HepG2 (cell line): ENCODE data around the gene FBXW8. TPM values are rescaled to one million over a fixed set of nuclear protein-coding genes. Genes with fewer than 3 reads are reported as not detected.

ENCODE experiments used
- ATAC-seq: fragments of 200-7000 bp; cut with Tn5 transposase; 3 replicates; pipeline ENCODE4 v1.9.1; 2020; ENCODE audit warnings: mild to moderate bottlenecking, moderate library complexity
- BruUV-seq: library from RNA; stranded (reverse); fragments of 400-500 nt; replicated peaks from 2 replicates; lab custom pipeline; 2021; lab: Mats Ljungman, UMichigan
- CTCF ChIA-PET: fragments of 300-600 bp; formaldehyde crosslinking; extraction: SDS; loops from one replicate; lab custom pipeline; 2021; ENCODE audit warnings: low total read pairs, inconsistent platforms, low intra/inter-chr PET ratio; lab: Yijun Ruan, JAX
- POLR2A ChIA-PET: fragments of 350-600 bp; sonication (Branson Sonifier 250); formaldehyde crosslinking; loops from one replicate; lab custom pipeline; 2020; ENCODE audit warnings: antibody characterized with exemption, inconsistent platforms; lab: Yijun Ruan, JAX
- DNase-seq: peaks from one replicate; pipeline ENCODE4 v3.0.0-alpha.2; 2015; ENCODE audit warnings: low spot score
- FAIRE-seq: peaks from 3 replicates; lab custom pipeline; 2011; peaks lifted over from hg19 to GRCh38; lab: Jason Lieb, UNC
- H2AFZ ChIP-seq: one replicate; pipeline ENCODE4 v1.6.1; 2011; ENCODE audit warnings: low read length, inconsistent platforms
- H3K27ac ChIP-seq: fragments of 300-600 bp; 3 replicates; pipeline ENCODE4 v1.8.0; 2011; ENCODE audit warnings: mixed run types, mild to moderate bottlenecking, mixed read lengths, low read length, inconsistent platforms; ENCODE audit not compliant: insufficient read depth; ENCODE audit errors: extremely low read length
- H3K27me3 ChIP-seq, 2 experiments: fragments of 200-600 bp in 1 of 2; 2 replicates in 1 of 2; 3 replicates in 1 of 2; pipeline versions ENCODE4 v1.6.0 to v1.8.0; 2011; ENCODE audit warnings: low read length in 2 of 2, mild to moderate bottlenecking in 2 of 2, moderate library complexity in 2 of 2, inconsistent platforms in 1 of 2; ENCODE audit not compliant: insufficient read depth in 2 of 2, control insufficient read depth in 1 of 2
- H3K36me3 ChIP-seq, 2 experiments: fragments of 200-600 bp in 1 of 2; replicated peaks in 1 of 2; 2 replicates in 1 of 2; 3 replicates in 1 of 2; pipeline versions ENCODE4 v1.5.1 to v1.8.0; 2011; ENCODE audit warnings: low read length in 2 of 2, inconsistent platforms in 1 of 2; ENCODE audit not compliant: insufficient read depth in 2 of 2, control insufficient read depth in 1 of 2
- H3K4me1 ChIP-seq: 2 replicates; pipeline ENCODE4 v1.5.1; 2012; ENCODE audit warnings: low read length, inconsistent platforms; ENCODE audit not compliant: insufficient read depth
- H3K4me2 ChIP-seq: 2 replicates; pipeline ENCODE4 v1.6.0; 2011; ENCODE audit warnings: low read depth, low read length, inconsistent platforms
- H3K4me3 ChIP-seq, 3 experiments: fragments of 200-600 bp in 1 of 3; sonication (generic), shearing (Covaris generic) in 1 of 3; replicated peaks in 1 of 3; 2 replicates each; pipeline ENCODE4 v1.5.1; 2011 to 2016; ENCODE audit warnings: low read length in 3 of 3, inconsistent platforms in 2 of 3, low read depth in 2 of 3, mild to moderate bottlenecking in 2 of 3, control low read depth in 1 of 3, mixed read lengths in 1 of 3; ENCODE audit not compliant: insufficient read depth in 1 of 3
- H3K79me2 ChIP-seq: one replicate; pipeline ENCODE4 v1.6.1; 2011; ENCODE audit warnings: low read length, inconsistent platforms; ENCODE audit not compliant: insufficient read depth
- H3K9ac ChIP-seq: 2 replicates; pipeline ENCODE4 v1.6.0; 2011; ENCODE audit warnings: mild to moderate bottlenecking, low read depth, low read length, inconsistent platforms; ENCODE audit not compliant: insufficient read depth
- H3K9me3 ChIP-seq: 2 replicates; pipeline ENCODE4 v1.5.1; 2012; ENCODE audit warnings: mild to moderate bottlenecking, low read length
- H4K20me1 ChIP-seq: 2 replicates; pipeline ENCODE4 v1.6.0; 2011; ENCODE audit warnings: inconsistent platforms, mild to moderate bottlenecking, low read length, moderate library complexity; ENCODE audit not compliant: insufficient read depth
- FOXA3 ChIP-seq: IDR thresholded peaks from 2 replicates; pipeline ENCODE4 v1.6.1; 2016; ENCODE audit warnings: missing genetic modification reagents, missing compliant biosample characterization
- KAT2B ChIP-seq: fragments of 150-350 bp; IDR thresholded peaks from 2 replicates; pipeline ENCODE4 v1.6.1; 2014; ENCODE audit warnings: low read depth, low read length, borderline replicate concordance
- MBNL3 ChIP-seq: fragments of 250-450 bp; sonication (Bioruptor Pico); conservative IDR thresholded peaks from 2 replicates; pipeline ENCODE4 v1.8.0; 2022; ENCODE audit warnings: mild to moderate bottlenecking, inconsistent platforms
- POLR2AphosphoS5 ChIP-seq: IDR thresholded peaks from 2 replicates; pipeline ENCODE4 v1.6.1; 2012; ENCODE audit warnings: low read depth, low read length
- SALL2 ChIP-seq: sonication (generic); formaldehyde crosslinking; IDR thresholded peaks from 2 replicates; pipeline ENCODE4 v1.8.1; 2023; ENCODE audit warnings: mild to moderate bottlenecking, missing genetic modification reagents, inconsistent platforms
- SOX6 ChIP-seq, 2 experiments: fragments of 450-650 bp in 1 of 2; sonication (generic) in 1 of 2; formaldehyde crosslinking in 1 of 2; IDR thresholded peaks; 2 replicates each; pipeline versions ENCODE4 v1.4.0 to v1.6.1; 2017 to 2020; ENCODE audit warnings: antibody characterized with exemption in 1 of 2, mild to moderate bottlenecking in 1 of 2, missing genetic modification reagents in 1 of 2
- TCF7 ChIP-seq: sonication (generic); IDR thresholded peaks from 2 replicates; pipeline ENCODE4 v1.6.1; 2016; ENCODE audit warnings: antibody characterized with exemption, low read depth
- U2AF1 ChIP-seq: fragments of 200-400 bp; formaldehyde crosslinking; optimal IDR thresholded peaks from 2 replicates; pipeline ENCODE3; 2017; ENCODE audit warnings: mild to moderate bottlenecking, low read depth, low read length
- ZBTB38 ChIP-seq: sonication (generic); formaldehyde crosslinking; IDR thresholded peaks from 2 replicates; pipeline ENCODE4 v1.5.1; 2020; ENCODE audit warnings: mild to moderate bottlenecking, missing genetic modification reagents
- ZNF205 ChIP-seq: IDR thresholded peaks from 2 replicates; pipeline ENCODE4 v1.6.1; 2018; ENCODE audit warnings: missing biosample characterization, missing genetic modification reagents
- ZNF850 ChIP-seq: sonication (generic); formaldehyde crosslinking; conservative IDR thresholded peaks from 2 replicates; pipeline ENCODE4 v1.9.0; 2021; ENCODE audit warnings: mild to moderate bottlenecking, missing genetic modification reagents
- ZNF878 ChIP-seq: sonication (generic); formaldehyde crosslinking; IDR thresholded peaks from 2 replicates; pipeline ENCODE4 v1.8.1; 2023; ENCODE audit warnings: mild to moderate bottlenecking, missing genetic modification reagents, moderate library complexity
- ZSCAN12 ChIP-seq: sonication (generic); formaldehyde crosslinking; IDR thresholded peaks from 2 replicates; pipeline ENCODE4 v1.9.0; 2021; ENCODE audit warnings: mild to moderate bottlenecking, missing genetic modification reagents
- WGBS: methylation state at CpG from one replicate; pipeline ENCODE4 v1.1.6; 2017; ENCODE audit warnings: low lambda C conversion rate; 5-methylcytosine and 5-hydroxymethylcytosine counted together
- in situ Hi-C: cut with HindIII; loops from 2 replicates; pipeline ENCODE4 v1.10.0; 2017; ENCODE audit warnings: low pct_unique_long_range_greater_than_20kb; ENCODE audit not compliant: extremely low pct_ligation_motif_present
- intact Hi-C: fragments of 100-400 bp; cut with micrococcal nuclease; formaldehyde crosslinking; loops from one replicate; pipeline ENCODE4 v1.10.0; 2022; ENCODE audit not compliant: unreplicated experiment
- polyA plus RNA-seq, 8 experiments: library from polyadenylated mRNA; depleted of rRNA in 3 of 8; stranded (reverse) in 7 of 8; unstranded in 1 of 8; fragments of >200 nt; fragmentation: Illumina TruSeq in 4 of 8; extraction: Trizol in 4 of 8; gene quantifications; 2 replicates each; pipeline versions ENCODE4 v1.2.1 to v1.2.3, GENCODE V29; 2011 to 2016; ENCODE audit warnings: low read depth in 4 of 8, missing spikeins in 1 of 8, mixed read lengths in 1 of 8; ENCODE audit not compliant: insufficient read depth in 1 of 8
- total RNA-seq, 5 experiments: library from RNA; depleted of rRNA; stranded (reverse); fragments of >200 nt; fragmentation: Illumina TruSeq; extraction: Trizol; gene quantifications; 2 replicates each; pipeline ENCODE4 v1.2.3, GENCODE V29; 2016; ENCODE audit warnings: low read depth in 1 of 5
- TF ChIP-seq, protein P1 (sequence below): sonication (generic); formaldehyde crosslinking; IDR thresholded peaks from 2 replicates; pipeline ENCODE4 v1.9.0; 2022; ENCODE audit warnings: missing genetic modification reagents, mild to moderate bottlenecking, borderline replicate concordance
- TF ChIP-seq, protein P2 (sequence below): sonication (generic); formaldehyde crosslinking; IDR thresholded peaks from one replicate; pipeline ENCODE4 v1.5.1; 2020; ENCODE audit warnings: mild to moderate bottlenecking, missing genetic modification reagents; ENCODE audit errors: not compliant biosample characterization

Gene FBXW8
- total and polyA plus RNA-seq, 2 of the 13 experiments (the other 11 are each of a cell fraction or from before 2014, with no cell fraction given), result 5.1 to 5.9 TPM

DNA sequence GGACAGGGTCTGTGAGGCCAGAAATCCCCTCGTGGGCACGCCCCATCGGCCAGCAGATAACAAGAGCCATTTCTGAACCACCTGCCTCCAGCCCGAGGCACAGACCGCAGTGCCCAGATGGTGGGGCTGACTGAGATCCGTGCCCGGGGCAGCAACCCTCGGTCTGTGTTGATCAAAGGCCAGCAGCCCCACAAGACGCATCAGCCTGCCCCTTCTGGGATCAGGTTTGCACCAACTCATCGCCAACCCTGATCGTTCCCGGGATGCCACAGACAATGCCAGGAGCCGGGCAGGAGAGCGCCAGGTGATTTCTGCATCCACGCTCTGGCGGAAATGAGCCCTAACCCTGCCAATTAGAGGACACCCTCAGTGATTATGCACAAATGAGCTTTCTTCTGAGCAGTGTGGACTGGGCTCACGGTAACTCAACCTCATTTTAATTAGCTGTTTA, 124.0 kb downstream of the FBXW8 start (continued):
- TF ChIP-seq, protein P1, sequence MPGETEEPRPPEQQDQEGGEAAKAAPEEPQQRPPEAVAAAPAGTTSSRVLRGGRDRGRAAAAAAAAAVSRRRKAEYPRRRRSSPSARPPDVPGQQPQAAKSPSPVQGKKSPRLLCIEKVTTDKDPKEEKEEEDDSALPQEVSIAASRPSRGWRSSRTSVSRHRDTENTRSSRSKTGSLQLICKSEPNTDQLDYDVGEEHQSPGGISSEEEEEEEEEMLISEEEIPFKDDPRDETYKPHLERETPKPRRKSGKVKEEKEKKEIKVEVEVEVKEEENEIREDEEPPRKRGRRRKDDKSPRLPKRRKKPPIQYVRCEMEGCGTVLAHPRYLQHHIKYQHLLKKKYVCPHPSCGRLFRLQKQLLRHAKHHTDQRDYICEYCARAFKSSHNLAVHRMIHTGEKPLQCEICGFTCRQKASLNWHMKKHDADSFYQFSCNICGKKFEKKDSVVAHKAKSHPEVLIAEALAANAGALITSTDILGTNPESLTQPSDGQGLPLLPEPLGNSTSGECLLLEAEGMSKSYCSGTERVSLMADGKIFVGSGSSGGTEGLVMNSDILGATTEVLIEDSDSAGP (CRISPR knock-in tag), result no peak
- no peak for TF ChIP-seq KAT2B

DNA sequence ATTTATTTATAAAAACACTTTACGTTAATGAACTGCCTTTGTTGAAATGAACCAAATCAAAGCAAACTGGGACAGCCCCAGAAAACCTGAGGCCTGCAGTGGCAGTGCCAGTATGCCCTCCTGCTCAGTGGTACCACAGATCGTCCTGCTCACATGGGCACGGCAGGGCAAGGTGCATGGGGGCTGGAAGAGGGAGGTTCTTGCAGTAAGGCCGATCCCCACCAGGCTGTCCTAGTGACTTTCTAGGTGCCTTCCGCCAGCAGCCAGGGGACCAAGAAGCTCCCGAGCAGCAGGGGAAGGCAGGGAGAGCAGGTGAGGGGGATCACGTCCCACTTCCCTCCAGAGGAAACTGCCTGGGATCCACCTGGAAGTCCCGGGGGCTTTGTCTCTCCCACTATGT, 124.5 kb downstream of the FBXW8 start:
- intact Hi-C loops, result no loop called here
- WGBS, result 93% methylated on average over 2 of the region's 8 CpGs
- Histone ChIP-seq H3K27ac (no peak overlapping the region), H3K36me3 (peaks cover 5 to 30% of the 10 kb centered on the region in 2 experiments; a peak in 4 of 5 replicates), H3K4me1 (0 out of 2 replicates have a peak, but pooled peaks cover 5% of the 10 kb centered on the region), H2AFZ (no peak overlapping the region), H3K27me3 (no peaks in the 10 kb centered on the region), H4K20me1 (no peaks in the 10 kb centered on the region), H3K9ac (no peak overlapping the region), H3K9me3 (no peaks in the 10 kb centered on the region), H3K4me2 (no peak overlapping the region), H3K79me2 (no peaks in the 10 kb centered on the region), H3K4me3 (no peak overlapping the region)
- in situ Hi-C loops, result no loop called here
- ATAC-seq (0 out of 3 replicates have a peak, but pooled peaks have one; percentile 8), FAIRE-seq (no peak), DNase-seq (no peak)
- BruUV-seq, result no TSS peak
- CTCF ChIA-PET, result no interaction called here
- POLR2A ChIA-PET, result no interaction called here
- TF ChIP-seq MBNL3 (CRISPR knock-in tag) (no peak), U2AF1 (no peak), FOXA3 (CRISPR knock-in tag) (no peak), SOX6 (IDR thresholded peaks at IDR 0.05) (no peak), SOX6 (CRISPR knock-in tag; IDR thresholded peaks at IDR 0.05) (no peak), ZBTB38 (CRISPR knock-in tag) (no peak), ZNF850 (CRISPR knock-in tag) (no peak), SALL2 (no peak), ZNF205 (CRISPR knock-in tag) (no peak), ZSCAN12 (CRISPR knock-in tag) (no peak), ZNF878 (CRISPR knock-in tag) (no peak), TCF7 (no peak), POLR2AphosphoS5 (no peak)
- TF ChIP-seq, protein P2, sequence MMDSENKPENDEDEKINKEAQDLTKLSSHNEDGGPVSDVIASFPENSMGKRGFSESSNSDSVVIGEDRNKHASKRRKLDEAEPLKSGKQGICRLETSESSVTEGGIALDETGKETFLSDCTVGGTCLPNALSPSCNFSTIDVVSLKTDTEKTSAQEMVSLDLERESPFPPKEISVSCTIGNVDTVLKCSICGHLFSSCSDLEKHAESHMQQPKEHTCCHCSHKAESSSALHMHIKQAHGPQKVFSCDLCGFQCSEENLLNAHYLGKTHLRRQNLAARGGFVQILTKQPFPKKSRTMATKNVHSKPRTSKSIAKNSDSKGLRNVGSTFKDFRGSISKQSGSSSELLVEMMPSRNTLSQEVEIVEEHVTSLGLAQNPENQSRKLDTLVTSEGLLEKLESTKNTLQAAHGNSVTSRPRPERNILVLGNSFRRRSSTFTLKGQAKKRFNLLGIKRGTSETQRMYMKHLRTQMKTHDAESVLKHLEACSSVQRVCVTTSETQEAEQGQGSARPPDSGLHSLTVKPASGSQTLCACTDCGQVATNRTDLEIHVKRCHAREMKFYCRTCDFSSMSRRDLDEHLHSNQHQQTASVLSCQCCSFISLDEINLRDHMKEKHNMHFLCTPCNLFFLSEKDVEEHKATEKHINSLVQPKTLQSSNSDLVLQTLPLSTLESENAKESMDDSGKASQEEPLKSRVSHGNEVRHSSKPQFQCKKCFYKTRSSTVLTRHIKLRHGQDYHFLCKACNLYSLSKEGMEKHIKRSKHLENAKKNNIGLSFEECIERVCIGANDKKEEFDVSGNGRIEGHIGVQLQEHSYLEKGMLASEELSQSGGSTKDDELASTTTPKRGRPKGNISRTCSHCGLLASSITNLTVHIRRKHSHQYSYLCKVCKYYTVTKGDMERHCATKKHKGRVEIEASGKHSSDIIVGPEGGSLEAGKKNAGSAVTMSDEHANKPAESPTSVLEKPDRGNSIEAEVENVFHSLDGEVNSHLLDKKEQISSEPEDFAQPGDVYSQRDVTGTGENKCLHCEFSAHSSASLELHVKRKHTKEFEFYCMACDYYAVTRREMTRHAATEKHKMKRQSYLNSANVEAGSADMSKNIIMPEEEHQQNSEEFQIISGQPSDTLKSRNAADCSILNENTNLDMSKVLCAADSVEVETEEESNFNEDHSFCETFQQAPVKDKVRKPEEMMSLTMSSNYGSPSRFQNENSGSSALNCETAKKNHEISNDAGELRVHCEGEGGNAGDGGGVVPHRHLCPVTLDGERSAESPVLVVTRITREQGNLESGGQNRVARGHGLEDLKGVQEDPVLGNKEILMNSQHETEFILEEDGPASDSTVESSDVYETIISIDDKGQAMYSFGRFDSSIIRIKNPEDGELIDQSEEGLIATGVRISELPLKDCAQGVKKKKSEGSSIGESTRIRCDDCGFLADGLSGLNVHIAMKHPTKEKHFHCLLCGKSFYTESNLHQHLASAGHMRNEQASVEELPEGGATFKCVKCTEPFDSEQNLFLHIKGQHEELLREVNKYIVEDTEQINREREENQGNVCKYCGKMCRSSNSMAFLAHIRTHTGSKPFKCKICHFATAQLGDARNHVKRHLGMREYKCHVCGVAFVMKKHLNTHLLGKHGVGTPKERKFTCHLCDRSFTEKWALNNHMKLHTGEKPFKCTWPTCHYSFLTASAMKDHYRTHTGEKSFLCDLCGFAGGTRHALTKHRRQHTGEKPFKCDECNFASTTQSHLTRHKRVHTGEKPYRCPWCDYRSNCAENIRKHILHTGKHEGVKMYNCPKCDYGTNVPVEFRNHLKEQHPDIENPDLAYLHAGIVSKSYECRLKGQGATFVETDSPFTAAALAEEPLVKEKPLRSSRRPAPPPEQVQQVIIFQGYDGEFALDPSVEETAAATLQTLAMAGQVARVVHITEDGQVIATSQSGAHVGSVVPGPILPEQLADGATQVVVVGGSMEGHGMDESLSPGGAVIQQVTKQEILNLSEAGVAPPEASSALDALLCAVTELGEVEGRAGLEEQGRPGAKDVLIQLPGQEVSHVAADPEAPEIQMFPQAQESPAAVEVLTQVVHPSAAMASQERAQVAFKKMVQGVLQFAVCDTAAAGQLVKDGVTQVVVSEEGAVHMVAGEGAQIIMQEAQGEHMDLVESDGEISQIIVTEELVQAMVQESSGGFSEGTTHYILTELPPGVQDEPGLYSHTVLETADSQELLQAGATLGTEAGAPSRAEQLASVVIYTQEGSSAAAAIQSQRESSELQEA (CRISPR knock-in tag), result no peak
